Measurements from ENCODE around the gene PPA2.

PPA2 gene

DNA sequence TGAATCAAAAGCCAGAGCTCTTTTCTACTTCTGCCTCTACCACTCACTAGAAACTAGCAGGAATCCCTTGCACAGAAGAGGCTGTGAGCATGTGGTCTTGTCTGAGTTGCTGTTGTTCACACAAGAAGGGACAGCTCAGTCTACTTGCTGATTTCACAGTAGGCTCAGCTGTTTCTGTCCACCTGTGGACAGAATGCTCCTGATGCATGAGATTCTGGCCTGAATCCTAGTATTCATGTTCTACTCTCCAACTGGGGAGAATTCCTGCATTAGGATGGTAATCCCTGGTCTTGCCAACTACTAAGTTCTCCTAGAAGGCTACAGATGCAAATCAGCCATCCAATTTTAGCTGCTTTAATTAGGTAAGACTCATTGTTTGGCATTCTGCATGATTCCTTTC lies 112.8 kb downstream of the PPA2 start:
- Histone ChIP-seq H3K4me1 (ENCODE audit: control insufficient read depth, insufficient read depth, low read length) (no peaks in the 10 kb centered on the region), H3K9ac (ENCODE audit: low read length) (no peak overlapping the region), H3K36me3 (ENCODE audit: control insufficient read depth, insufficient read depth, low read length) (peaks cover 3% of the 10 kb centered on the region), H3K27ac (ENCODE audit: low read depth, low read length) (no peak overlapping the region), H3K4me3 (ENCODE audit: low read length) (no peak overlapping the region), H3K27me3 (ENCODE audit: control insufficient read depth, insufficient read depth, low read length) (no peaks in the 10 kb centered on the region)

GRCh38 chr4:105357258-105357980 lies 116.4 kb downstream of the PPA2 start:
- no peaks in the 10 kb centered on the region for H3K4me1 ChIP-seq (ENCODE audit: control insufficient read depth, insufficient read depth, low read length)
- peaks cover 3% of the 10 kb centered on the region for H3K36me3 ChIP-seq (ENCODE audit: control insufficient read depth, insufficient read depth, low read length)
- H3K4me3 ChIP-seq (ENCODE audit: low read length), result no peak overlapping the region
- H3K27ac ChIP-seq (ENCODE audit: low read depth, low read length), result no peak overlapping the region
- H3K27me3 ChIP-seq (ENCODE audit: control insufficient read depth, insufficient read depth, low read length), result no peaks in the 10 kb centered on the region
- no peak overlapping the region for H3K9ac ChIP-seq (ENCODE audit: low read length)

- Histone ChIP-seq H3K4me1 (ENCODE audit: control insufficient read depth, insufficient read depth, low read length) (no peaks in the 10 kb centered on the region), H3K27ac (ENCODE audit: low read depth, low read length) (no peak overlapping the region), H3K27me3 (ENCODE audit: control insufficient read depth, insufficient read depth, low read length) (no peaks in the 10 kb centered on the region), H3K9ac (ENCODE audit: low read length) (no peak overlapping the region), H3K4me3 (ENCODE audit: low read length) (no peak overlapping the region), H3K36me3 (ENCODE audit: control insufficient read depth, insufficient read depth, low read length) (peaks cover 3% of the 10 kb centered on the region)
Measured at GRCh38 chr4:105356194-105356593, 117.7 kb downstream of the PPA2 start.

- no peaks in the 10 kb centered on the region for H3K4me1 ChIP-seq (ENCODE audit: control insufficient read depth, insufficient read depth, low read length)
- H3K36me3 ChIP-seq (ENCODE audit: control insufficient read depth, insufficient read depth, low read length), result no peaks in the 10 kb centered on the region
- no peak overlapping the region for H3K4me3 ChIP-seq (ENCODE audit: low read length)
- H3K27me3 ChIP-seq (ENCODE audit: control insufficient read depth, insufficient read depth, low read length), result no peaks in the 10 kb centered on the region
- no peak overlapping the region for H3K27ac ChIP-seq (ENCODE audit: low read depth, low read length)
- H3K9ac ChIP-seq (ENCODE audit: low read length), result no peak overlapping the region
Measured at GRCh38 chr4:105352826-105353225, 121.0 kb downstream of the PPA2 start.

GRCh38 chr4:105351861-105352260 lies 122.0 kb downstream of the PPA2 start:
- H3K4me1 ChIP-seq (ENCODE audit: control insufficient read depth, insufficient read depth, low read length), result no peaks in the 10 kb centered on the region
- no peak overlapping the region for H3K4me3 ChIP-seq (ENCODE audit: low read length)
- no peak overlapping the region for H3K27ac ChIP-seq (ENCODE audit: low read depth, low read length)
- H3K36me3 ChIP-seq (ENCODE audit: control insufficient read depth, insufficient read depth, low read length), result no peaks in the 10 kb centered on the region
- no peaks in the 10 kb centered on the region for H3K27me3 ChIP-seq (ENCODE audit: control insufficient read depth, insufficient read depth, low read length)
- H3K9ac ChIP-seq (ENCODE audit: low read length), result no peak overlapping the region

DNA sequence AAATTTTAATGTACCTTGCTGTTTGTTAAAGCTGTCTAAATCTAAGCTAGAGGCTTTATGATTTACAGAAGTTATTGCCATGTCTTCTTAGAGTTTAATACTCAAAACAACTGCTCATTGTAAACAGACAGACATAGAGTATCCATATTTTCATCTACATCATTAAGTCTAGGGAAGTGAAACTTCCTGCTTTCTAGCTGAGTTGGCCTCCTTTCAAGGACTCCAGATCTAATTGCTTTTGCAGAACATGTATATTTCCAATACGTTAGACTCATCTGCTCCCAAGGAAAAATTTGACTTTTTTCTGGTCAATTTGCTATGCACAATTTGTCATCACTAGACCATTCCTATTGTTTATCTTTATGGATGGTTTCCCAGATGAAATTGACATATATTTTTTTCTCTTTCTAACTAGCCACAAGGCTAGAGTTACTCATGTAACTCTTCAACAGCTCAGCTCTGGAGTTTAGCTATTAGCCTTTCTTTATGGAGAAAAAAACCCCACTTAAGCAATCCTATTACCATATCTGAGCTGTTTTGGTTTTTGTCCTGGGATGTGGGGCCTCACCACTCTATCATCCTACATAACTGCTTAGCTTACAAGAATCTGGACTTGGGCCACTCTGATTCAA lies 122.9 kb downstream of the PPA2 start:
- Histone ChIP-seq H3K9ac (ENCODE audit: low read length) (no peak overlapping the region), H3K27ac (ENCODE audit: low read depth, low read length) (no peak overlapping the region), H3K4me1 (ENCODE audit: control insufficient read depth, insufficient read depth, low read length) (no peaks in the 10 kb centered on the region), H3K27me3 (ENCODE audit: control insufficient read depth, insufficient read depth, low read length) (no peaks in the 10 kb centered on the region), H3K4me3 (ENCODE audit: low read length) (no peak overlapping the region), H3K36me3 (ENCODE audit: control insufficient read depth, insufficient read depth, low read length) (no peaks in the 10 kb centered on the region)

DNA sequence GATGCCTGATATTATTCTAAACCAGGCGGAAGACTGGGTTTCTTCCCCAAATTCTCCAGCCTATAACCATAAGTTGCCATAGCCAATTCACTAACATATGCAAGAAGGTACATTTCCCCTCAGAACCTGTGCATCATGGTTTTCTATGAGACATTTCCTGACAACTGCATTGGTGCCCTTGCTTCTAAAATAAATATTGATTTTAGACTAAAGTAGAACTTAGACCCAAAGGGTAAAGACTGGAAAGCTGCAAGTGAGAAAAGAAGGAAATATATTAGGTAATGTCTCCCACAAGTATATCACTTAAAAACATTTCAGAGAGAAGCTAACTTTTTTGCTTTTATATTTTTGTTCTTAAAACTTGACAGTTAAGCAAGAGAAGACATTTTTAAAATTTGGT lies 125.1 kb downstream of the PPA2 start:
- no peak overlapping the region for H3K9ac ChIP-seq (ENCODE audit: low read length)
- H3K27me3 ChIP-seq (ENCODE audit: control insufficient read depth, insufficient read depth, low read length), result no peaks in the 10 kb centered on the region
- no peaks in the 10 kb centered on the region for H3K36me3 ChIP-seq (ENCODE audit: control insufficient read depth, insufficient read depth, low read length)
- no peak overlapping the region for H3K27ac ChIP-seq (ENCODE audit: low read depth, low read length)
- no peaks in the 10 kb centered on the region for H3K4me1 ChIP-seq (ENCODE audit: control insufficient read depth, insufficient read depth, low read length)
- no peak overlapping the region for H3K4me3 ChIP-seq (ENCODE audit: low read length)

- Histone ChIP-seq H3K4me3 (ENCODE audit: low read length) (no peak overlapping the region), H3K36me3 (ENCODE audit: control insufficient read depth, insufficient read depth, low read length) (no peaks in the 10 kb centered on the region), H3K9ac (ENCODE audit: low read length) (no peak overlapping the region), H3K27me3 (ENCODE audit: control insufficient read depth, insufficient read depth, low read length) (no peaks in the 10 kb centered on the region), H3K4me1 (ENCODE audit: control insufficient read depth, insufficient read depth, low read length) (no peaks in the 10 kb centered on the region), H3K27ac (ENCODE audit: low read depth, low read length) (no peak overlapping the region)
Measured at GRCh38 chr4:105346869-105347268, 127.0 kb downstream of the PPA2 start.

- Histone ChIP-seq H3K27ac (ENCODE audit: low read depth, low read length) (no peak overlapping the region), H3K4me1 (ENCODE audit: control insufficient read depth, insufficient read depth, low read length) (no peaks in the 10 kb centered on the region), H3K27me3 (ENCODE audit: control insufficient read depth, insufficient read depth, low read length) (no peaks in the 10 kb centered on the region), H3K36me3 (ENCODE audit: control insufficient read depth, insufficient read depth, low read length) (no peaks in the 10 kb centered on the region), H3K4me3 (ENCODE audit: low read length) (no peak overlapping the region), H3K9ac (ENCODE audit: low read length) (no peak overlapping the region)
Measured at GRCh38 chr4:105345838-105346237, 128.0 kb downstream of the PPA2 start.

DNA sequence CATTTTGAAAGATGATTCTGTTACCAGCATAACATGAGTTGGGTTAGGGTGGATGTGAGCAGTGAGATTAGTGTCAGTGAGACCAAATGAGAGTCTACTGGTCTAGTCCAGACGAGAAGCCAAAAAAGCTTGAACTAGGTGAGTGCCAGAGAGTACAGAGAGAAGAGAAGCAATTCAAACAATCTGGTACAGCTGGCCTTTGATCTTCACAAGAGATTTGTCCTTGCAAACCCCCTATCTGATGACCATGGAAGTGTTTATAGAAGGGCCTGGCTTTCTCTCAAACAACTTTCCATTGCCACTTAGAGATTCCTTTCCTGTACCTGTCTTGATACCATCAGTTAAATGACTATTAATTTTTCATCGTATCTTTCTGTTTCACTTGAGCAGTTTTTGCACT lies 128.5 kb downstream of the PPA2 start:
- Histone ChIP-seq H3K36me3 (ENCODE audit: control insufficient read depth, insufficient read depth, low read length) (no peaks in the 10 kb centered on the region), H3K27ac (ENCODE audit: low read depth, low read length) (no peak overlapping the region), H3K4me3 (ENCODE audit: low read length) (no peak overlapping the region), H3K9ac (ENCODE audit: low read length) (no peak overlapping the region), H3K27me3 (ENCODE audit: control insufficient read depth, insufficient read depth, low read length) (no peaks in the 10 kb centered on the region), H3K4me1 (ENCODE audit: control insufficient read depth, insufficient read depth, low read length) (no peaks in the 10 kb centered on the region)

- Histone ChIP-seq H3K4me3 (ENCODE audit: low read length) (no peak overlapping the region), H3K4me1 (ENCODE audit: control insufficient read depth, insufficient read depth, low read length) (no peaks in the 10 kb centered on the region), H3K27me3 (ENCODE audit: control insufficient read depth, insufficient read depth, low read length) (no peaks in the 10 kb centered on the region), H3K9ac (ENCODE audit: low read length) (no peak overlapping the region), H3K27ac (ENCODE audit: low read depth, low read length) (no peak overlapping the region), H3K36me3 (ENCODE audit: control insufficient read depth, insufficient read depth, low read length) (no peaks in the 10 kb centered on the region)
Measured at GRCh38 chr4:105344141-105344540, 129.7 kb downstream of the PPA2 start.

DNA sequence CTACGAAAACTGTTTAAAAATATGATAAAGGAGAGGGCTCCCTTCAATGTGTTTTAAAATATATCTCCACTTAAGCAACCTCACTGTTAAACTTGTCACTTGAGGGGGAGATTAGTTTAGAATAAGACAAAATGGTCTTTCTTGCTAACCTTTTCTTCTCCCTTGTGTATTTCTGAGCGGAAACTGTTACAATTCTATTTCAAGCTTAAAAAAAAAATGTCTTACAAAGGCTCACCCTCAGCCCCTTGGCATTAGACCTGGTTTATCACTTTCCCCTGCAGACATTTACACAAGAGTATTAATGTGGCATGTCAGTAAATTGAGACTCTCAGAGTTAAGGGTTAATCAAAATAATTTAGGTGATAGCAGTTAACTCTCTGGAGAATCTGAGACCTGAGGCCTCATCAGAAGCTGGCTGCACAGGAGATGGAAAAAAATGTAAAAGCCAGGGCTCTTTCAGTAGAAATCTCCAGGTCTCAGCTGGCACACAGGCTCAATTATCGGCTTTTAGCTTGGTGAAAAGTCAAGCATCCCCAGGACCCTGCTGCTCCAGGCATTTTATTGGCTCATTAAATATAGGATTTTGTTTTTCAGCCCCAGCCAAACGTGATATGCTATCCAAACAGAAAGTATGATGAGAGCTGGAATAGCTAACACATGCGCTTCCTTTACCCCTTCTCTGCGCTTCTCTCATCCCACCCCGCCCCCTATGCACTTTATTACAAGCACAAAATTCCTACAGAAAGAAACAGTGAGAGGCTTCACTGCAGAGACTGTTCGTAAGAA lies 130.5 kb downstream of the PPA2 start:
- no peak overlapping the region for H3K9ac ChIP-seq (ENCODE audit: low read length)
- no peaks in the 10 kb centered on the region for H3K36me3 ChIP-seq (ENCODE audit: control insufficient read depth, insufficient read depth, low read length)
- H3K4me3 ChIP-seq (ENCODE audit: low read length), result no peak overlapping the region
- H3K27ac ChIP-seq (ENCODE audit: low read depth, low read length), result no peak overlapping the region
- H3K4me1 ChIP-seq (ENCODE audit: control insufficient read depth, insufficient read depth, low read length), result no peaks in the 10 kb centered on the region
- H3K27me3 ChIP-seq (ENCODE audit: control insufficient read depth, insufficient read depth, low read length), result no peaks in the 10 kb centered on the region

Measured in rectal smooth muscle tissue (tissue), 1 donor.